SH-SY5Y (cell line): ENCODE measurements around the gene SLCO1A2.

Experiments
- GATA2 ChIP-seq: IDR thresholded peaks from 2 replicates; pipeline ENCODE4 v1.6.1; 2011; ENCODE audit warnings: mild to moderate bottlenecking, low read depth, low read length
- GATA3 ChIP-seq: IDR thresholded peaks from 2 replicates; pipeline ENCODE4 v1.6.1; 2011; ENCODE audit warnings: low read depth, mild to moderate bottlenecking, low read length, moderate library complexity

Gene SLCO1A2

GRCh38 chr12:21265932-21266331 is 68.8 kb downstream of the SLCO1A2 start:
- TF ChIP-seq GATA3 (no peak), GATA2 (no peak)

- no peak for TF ChIP-seq GATA3
- TF ChIP-seq GATA2: no peak
Measured at GRCh38 chr12:21264232-21264631, 70.5 kb downstream of the SLCO1A2 start.

- no peak for TF ChIP-seq GATA3
- TF ChIP-seq GATA2: no peak
Measured at GRCh38 chr12:21257172-21257571, 77.5 kb downstream of the SLCO1A2 start.

GRCh38 chr12:21252070-21252469 is 82.6 kb downstream of the SLCO1A2 start:
- TF ChIP-seq GATA2: no peak
- TF ChIP-seq GATA3: no peak

GRCh38 chr12:21248679-21249078 is 86.0 kb downstream of the SLCO1A2 start:
- TF ChIP-seq GATA2 (no peak), GATA3 (no peak)

GRCh38 chr12:21239866-21240265 is 94.9 kb downstream of the SLCO1A2 start:
- no peak for TF ChIP-seq GATA3
- TF ChIP-seq GATA2: no peak

- TF ChIP-seq GATA2: no peak
Measured at GRCh38 chr12:21234395-21234794, 100.3 kb downstream of the SLCO1A2 start.

- TF ChIP-seq GATA2 (no peak), GATA3 (no peak)
Measured at GRCh38 chr12:21223930-21224329, 110.8 kb downstream of the SLCO1A2 start.

- TF ChIP-seq GATA3 (no peak), GATA2 (no peak)
Measured at GRCh38 chr12:21221778-21222177, 112.9 kb downstream of the SLCO1A2 start.

GRCh38 chr12:21221072-21221471 is 113.6 kb downstream of the SLCO1A2 start:
- TF ChIP-seq GATA3 (no peak), GATA2 (no peak)

- TF ChIP-seq GATA3 (no peak), GATA2 (no peak)
Measured at GRCh38 chr12:21220266-21220665, 114.5 kb downstream of the SLCO1A2 start.

- no peak for TF ChIP-seq GATA2
Measured at GRCh38 chr12:21219206-21219605, 115.5 kb downstream of the SLCO1A2 start.
